K562 (cell line): ENCODE results near the gene C5orf24.
"Not testable (repeated sequence)": the region's sequence is repeated elsewhere in the genome, so short reads cannot be mapped to it uniquely, and the experiment has no call there.

Source experiments
- CBX8 ChIP-seq: fragments of 200-600 bp; sonication (generic); IDR thresholded peaks from 2 replicates; pipeline ENCODE4 v1.6.1; 2012; ENCODE audit warnings: borderline replicate concordance, mixed run types, low read depth, mild to moderate bottlenecking, moderate library complexity, mixed read lengths, low read length, control low read depth, inconsistent platforms; ENCODE audit not compliant: poor library complexity, severe bottlenecking; ENCODE audit errors: extremely low read depth
- CREM ChIP-seq: IDR thresholded peaks from 2 replicates; pipeline ENCODE4 v1.6.1; 2014; ENCODE audit warnings: antibody characterized with exemption, low read depth
- CTCF ChIP-seq, 3 experiments: IDR thresholded peaks in 2 of 3; conservative IDR thresholded peaks in 1 of 3; 2 replicates each; pipeline ENCODE4 v1.5.1; 2011 to 2012; ENCODE audit warnings: low read length in 3 of 3, mild to moderate bottlenecking in 3 of 3, control low read depth in 2 of 3, improper control_type of control experiment in 1 of 3, inconsistent platforms in 1 of 3, low read depth in 1 of 3, mixed read lengths in 1 of 3, moderate library complexity in 1 of 3; ENCODE audit not compliant: insufficient read depth in 2 of 3
- ETV6 ChIP-seq, 3 experiments: fragments of 150-350 bp in 1 of 3; sonication (generic) in 1 of 3; formaldehyde crosslinking in 1 of 3; IDR thresholded peaks; 2 replicates each; pipeline versions ENCODE4 v1.6.1 to v1.8.0; 2014 to 2022; ENCODE audit warnings: borderline replicate concordance in 2 of 3, low read depth in 2 of 3, antibody characterized with exemption in 1 of 3, low read length in 1 of 3, mild to moderate bottlenecking in 1 of 3, missing genetic modification reagents in 1 of 3
- FOXM1 ChIP-seq, 2 experiments: fragments of 450-650 bp in 1 of 2; sonication (generic) in 1 of 2; formaldehyde crosslinking in 1 of 2; IDR thresholded peaks; 2 replicates each; pipeline versions ENCODE4 v1.6.1 to v1.9.0; 2017 to 2022; ENCODE audit warnings: low read depth in 2 of 2, mild to moderate bottlenecking in 2 of 2, missing genetic modification reagents in 1 of 2, moderate library complexity in 1 of 2
- GATA2 ChIP-seq: sonication (generic); formaldehyde crosslinking; IDR thresholded peaks from 2 replicates; pipeline ENCODE4 v1.4.0; 2020; ENCODE audit warnings: mild to moderate bottlenecking, missing genetic modification reagents
- MAZ ChIP-seq, 2 experiments: fragments of 450-650 bp in 1 of 2; sonication (generic) in 1 of 2; formaldehyde crosslinking; IDR thresholded peaks in 1 of 2; conservative IDR thresholded peaks in 1 of 2; 2 replicates each; pipeline versions ENCODE4 v1.4.0 to v1.5.0; 2020; ENCODE audit warnings: mild to moderate bottlenecking in 1 of 2, missing genetic modification reagents in 1 of 2
- MYBL2 ChIP-seq, 2 experiments: fragments of 450-650 bp in 1 of 2; sonication (generic) in 1 of 2; formaldehyde crosslinking in 1 of 2; IDR thresholded peaks; 2 replicates each; pipeline versions ENCODE4 v1.6.1 to v1.8.1; 2017 to 2022; ENCODE audit warnings: borderline replicate concordance in 1 of 2, inconsistent platforms in 1 of 2, low read depth in 1 of 2, mild to moderate bottlenecking in 1 of 2, missing genetic modification reagents in 1 of 2, moderate library complexity in 1 of 2
- PML ChIP-seq: IDR thresholded peaks from 2 replicates; pipeline ENCODE4 v1.6.1; 2012; ENCODE audit warnings: low read length, inconsistent platforms
- POLR2A ChIP-seq: fragments of 450-650 bp; conservative IDR thresholded peaks from 2 replicates; pipeline ENCODE4 v1.6.1; 2016
- RBM17 ChIP-seq: fragments of 200-400 bp; formaldehyde crosslinking; IDR thresholded peaks from 2 replicates; pipeline ENCODE4 v1.6.1; 2017; ENCODE audit warnings: low read depth, mild to moderate bottlenecking, low read length, borderline replicate concordance
- TRIM28 ChIP-seq: fragments of 450-650 bp; IDR thresholded peaks from 2 replicates; pipeline ENCODE4 v1.6.1; 2017
- ZBTB17 ChIP-seq: fragments of 450-650 bp; formaldehyde crosslinking; IDR thresholded peaks from 2 replicates; pipeline ENCODE4 v1.4.0; 2020; ENCODE audit warnings: mild to moderate bottlenecking
- ZNF253 ChIP-seq: fragments of 250-450 bp; sonication (Bioruptor Pico); conservative IDR thresholded peaks from 2 replicates; pipeline ENCODE4 v1.6.1; 2021; ENCODE audit warnings: mild to moderate bottlenecking

GRCh38 chr5:134849434-134849933, 3.7 kb downstream of the C5orf24 start:
- not testable (repeated sequence) for TF ChIP-seq TRIM28; CTCF (IDR thresholded peaks at IDR 0.05 in 2 of 3, conservative IDR thresholded peaks at IDR 0.05 in 1 of 3; ENCODE audit: insufficient read depth in 2 of 3, low read depth in 1 of 3, low read length in 3 of 3); MAZ (CRISPR knock-in tag; conservative IDR thresholded peaks at IDR 0.05 in 1 of 2, IDR thresholded peaks at IDR 0.05 in 1 of 2); POLR2A; PML; MYBL2 (IDR thresholded peaks at IDR 0.05; ENCODE audit: low read depth); MYBL2 (CRISPR knock-in tag; IDR thresholded peaks at IDR 0.05; ENCODE audit: borderline replicate concordance); FOXM1 (IDR thresholded peaks at IDR 0.05; ENCODE audit: low read depth); FOXM1 (CRISPR knock-in tag; IDR thresholded peaks at IDR 0.05; ENCODE audit: low read depth); CBX8; RBM17; CREM; ZNF253 (CRISPR knock-in tag); ZBTB17 (CRISPR knock-in tag); ETV6 (IDR thresholded peaks at IDR 0.05; ENCODE audit: borderline replicate concordance in 1 of 2, low read depth in 2 of 2, low read length in 1 of 2); ETV6 (CRISPR knock-in tag; IDR thresholded peaks at IDR 0.05; ENCODE audit: borderline replicate concordance); GATA2 (CRISPR knock-in tag)
